CD4-positive, alpha-beta T cell treated with Interleukin-15 for 1 hour (primary cell): ENCODE measurements around the gene RNF157.
A peak's percentile ranks its signal among the peaks of the same experiment; 100 is the strongest.
"Not testable (repeated sequence)": the region's sequence is repeated elsewhere in the genome, so short reads cannot be mapped to it uniquely, and the experiment has no call there.

ENCODE experiments used
- DNase-seq: peaks from one replicate; pipeline ENCODE4 v3.0.0-alpha.2; 2020

Gene RNF157

GRCh38 chr17:76252967-76253766, 12.9 kb upstream of the RNF157 start:
- DNase-seq = not testable (repeated sequence)

GRCh38 chr17:76252040-76252954, 12.0 kb upstream of the RNF157 start:
- DNase-seq = peak; percentile 68

- no peak for DNase-seq
These were observed 11.3 kb upstream of the RNF157 start for GRCh38 chr17:76251478-76252039.

GRCh38 chr17:76250141-76250540, 9.8 kb upstream of the RNF157 start:
- no peak for DNase-seq

GRCh38 chr17:76248013-76248782, 7.9 kb upstream of the RNF157 start:
- DNase-seq = no peak

- DNase-seq = no peak
These were observed 7.0 kb upstream of the RNF157 start for GRCh38 chr17:76247304-76247703.

GRCh38 chr17:76246080-76247066, 6.1 kb upstream of the RNF157 start:
- DNase-seq = peak; percentile 53

- not testable (repeated sequence) for DNase-seq
These were observed 4.4 kb upstream of the RNF157 start for GRCh38 chr17:76244721-76245120.

GRCh38 chr17:76243826-76244679, 3.8 kb upstream of the RNF157 start:
- no peak for DNase-seq

- no peak for DNase-seq
These were observed 1.5 kb upstream of the RNF157 start for GRCh38 chr17:76241691-76242255.

- DNase-seq = no peak
These were observed 878 bp upstream of the RNF157 start for GRCh38 chr17:76241204-76241538.

GRCh38 chr17:76239538-76240274, 587 bp downstream of the RNF157 start:
- DNase-seq = no peak

- DNase-seq = no peak
These were observed 1.3 kb downstream of the RNF157 start for GRCh38 chr17:76238847-76239537.

GRCh38 chr17:76237859-76238313, 2.4 kb downstream of the RNF157 start:
- no peak for DNase-seq

- no peak for DNase-seq
These were observed 3.7 kb downstream of the RNF157 start for GRCh38 chr17:76236603-76237002.

- no peak for DNase-seq
These were observed 4.4 kb downstream of the RNF157 start for GRCh38 chr17:76235883-76236282.

- DNase-seq = no peak
These were observed 6.0 kb downstream of the RNF157 start for GRCh38 chr17:76234354-76234679.

- DNase-seq = no peak
These were observed 6.5 kb downstream of the RNF157 start for GRCh38 chr17:76233588-76234353.
